CD4-positive, alpha-beta T cell treated with Interleukin-15 for 1 hour (primary cell): ENCODE data around the gene TRMT2B.
A peak's percentile ranks its signal among the peaks of the same experiment; 100 is the strongest.
"Not testable (repeated sequence)": the region's sequence is repeated elsewhere in the genome, so short reads cannot be mapped to it uniquely, and the experiment has no call there.

Experiments
- DNase-seq: peaks from one replicate; pipeline ENCODE4 v3.0.0-alpha.2; 2020

The TRMT2B gene, protein sequence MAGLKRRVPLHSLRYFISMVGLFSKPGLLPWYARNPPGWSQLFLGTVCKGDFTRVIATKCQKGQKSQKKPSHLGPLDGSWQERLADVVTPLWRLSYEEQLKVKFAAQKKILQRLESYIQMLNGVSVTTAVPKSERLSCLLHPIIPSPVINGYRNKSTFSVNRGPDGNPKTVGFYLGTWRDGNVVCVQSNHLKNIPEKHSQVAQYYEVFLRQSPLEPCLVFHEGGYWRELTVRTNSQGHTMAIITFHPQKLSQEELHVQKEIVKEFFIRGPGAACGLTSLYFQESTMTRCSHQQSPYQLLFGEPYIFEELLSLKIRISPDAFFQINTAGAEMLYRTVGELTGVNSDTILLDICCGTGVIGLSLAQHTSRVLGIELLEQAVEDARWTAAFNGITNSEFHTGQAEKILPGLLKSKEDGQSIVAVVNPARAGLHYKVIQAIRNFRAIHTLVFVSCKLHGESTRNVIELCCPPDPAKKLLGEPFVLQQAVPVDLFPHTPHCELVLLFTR

DNA sequence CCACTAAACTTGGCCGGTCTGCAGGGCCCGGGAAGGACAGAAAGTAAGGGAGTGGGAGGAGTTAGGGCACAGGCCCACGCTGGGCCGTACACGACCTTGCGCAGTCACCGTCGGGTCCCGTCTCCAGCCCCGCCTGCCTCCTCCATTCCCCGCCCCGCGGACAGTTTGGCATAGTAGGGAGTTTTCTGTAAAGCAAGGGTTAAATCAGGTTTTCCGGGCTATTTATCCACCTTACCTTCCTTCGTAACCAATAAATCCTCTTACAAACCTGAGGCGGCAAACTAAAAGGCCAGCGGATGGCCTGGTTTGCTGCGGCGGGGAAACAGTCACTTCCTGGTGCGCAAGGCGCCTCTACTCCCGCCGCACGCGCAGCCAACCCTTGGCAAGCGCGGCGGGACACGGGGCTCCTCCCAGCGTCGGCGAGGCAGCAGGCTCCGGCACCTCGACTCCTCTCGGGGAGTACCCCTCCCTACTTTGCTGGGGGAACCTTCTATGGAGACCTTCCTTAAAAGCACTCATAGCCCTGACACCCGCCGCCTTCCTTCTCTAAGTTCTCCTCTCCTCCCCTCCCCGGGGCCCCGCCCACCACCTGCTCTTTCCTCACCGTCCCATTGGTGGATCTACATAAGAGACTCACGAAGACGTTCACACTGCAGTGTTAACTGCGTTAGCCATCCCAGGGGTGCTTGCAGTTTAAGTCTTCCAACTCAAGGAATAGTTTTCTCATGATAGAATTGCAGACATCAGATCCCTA lies at the start of gene TRMT2B:
Gene TRMT2B, minus strand, starts transcription at position 563 of the 754 bp plus-strand sequence. CDS start 9,822 bp downstream, outside the sequence.
- peak; percentile 84 for DNase-seq

DNA sequence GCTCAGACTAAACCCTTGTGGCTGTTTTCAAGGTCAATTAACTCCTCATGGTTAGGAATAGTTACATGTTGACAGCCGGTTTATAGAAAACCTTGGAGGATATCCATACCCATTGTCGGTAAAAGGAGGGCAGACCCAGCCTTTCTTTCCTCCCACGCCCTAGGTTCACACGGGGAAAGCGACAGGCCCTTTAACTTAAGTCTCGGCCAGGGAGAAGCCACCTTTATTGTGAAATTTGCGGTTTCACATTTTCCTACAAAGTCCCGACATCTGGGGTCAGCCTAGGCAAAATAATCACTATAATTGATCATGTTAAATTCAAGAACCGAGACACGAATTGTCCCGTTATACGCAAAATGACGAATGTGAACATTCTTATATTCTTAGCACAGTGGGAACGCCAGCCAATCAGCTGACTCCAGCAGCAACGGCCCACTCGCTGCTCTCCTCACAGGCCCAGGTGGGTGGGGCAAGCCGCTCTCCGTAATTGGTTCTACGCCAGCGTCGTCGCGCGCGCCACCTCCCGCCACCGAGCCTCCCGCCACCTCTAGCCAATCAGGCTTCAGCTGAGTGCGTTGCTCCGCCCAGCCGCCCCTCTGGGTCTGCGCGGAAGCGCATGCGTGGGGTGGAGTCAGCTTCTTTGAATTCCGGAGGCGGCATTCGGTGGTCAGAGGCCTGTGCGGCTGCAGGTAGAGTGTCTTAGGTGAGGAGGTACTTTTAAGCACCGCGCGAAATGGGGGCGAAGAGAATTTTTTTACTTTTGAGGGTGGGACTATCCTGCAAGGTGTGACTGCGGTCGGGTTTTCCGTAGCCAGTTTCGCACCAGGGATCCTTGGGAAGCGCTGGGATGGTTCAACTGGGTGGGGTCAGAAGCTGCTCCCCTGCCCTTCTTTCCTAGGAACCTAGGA lies 45.9 kb upstream of the TRMT2B start, which contains the start of gene CENPI:
Gene CENPI, plus strand, starts transcription at position 659 of the 908 bp plus-strand sequence. CDS start 2,867 bp downstream, outside the sequence.
- peak; percentile 96 for DNase-seq

- no peak for DNase-seq
Measured at GRCh38 chrX:101091817-101092216, 39.9 kb upstream of the TRMT2B start.

- DNase-seq: no peak
Measured at GRCh38 chrX:101081231-101081630, 29.3 kb upstream of the TRMT2B start.

DNA sequence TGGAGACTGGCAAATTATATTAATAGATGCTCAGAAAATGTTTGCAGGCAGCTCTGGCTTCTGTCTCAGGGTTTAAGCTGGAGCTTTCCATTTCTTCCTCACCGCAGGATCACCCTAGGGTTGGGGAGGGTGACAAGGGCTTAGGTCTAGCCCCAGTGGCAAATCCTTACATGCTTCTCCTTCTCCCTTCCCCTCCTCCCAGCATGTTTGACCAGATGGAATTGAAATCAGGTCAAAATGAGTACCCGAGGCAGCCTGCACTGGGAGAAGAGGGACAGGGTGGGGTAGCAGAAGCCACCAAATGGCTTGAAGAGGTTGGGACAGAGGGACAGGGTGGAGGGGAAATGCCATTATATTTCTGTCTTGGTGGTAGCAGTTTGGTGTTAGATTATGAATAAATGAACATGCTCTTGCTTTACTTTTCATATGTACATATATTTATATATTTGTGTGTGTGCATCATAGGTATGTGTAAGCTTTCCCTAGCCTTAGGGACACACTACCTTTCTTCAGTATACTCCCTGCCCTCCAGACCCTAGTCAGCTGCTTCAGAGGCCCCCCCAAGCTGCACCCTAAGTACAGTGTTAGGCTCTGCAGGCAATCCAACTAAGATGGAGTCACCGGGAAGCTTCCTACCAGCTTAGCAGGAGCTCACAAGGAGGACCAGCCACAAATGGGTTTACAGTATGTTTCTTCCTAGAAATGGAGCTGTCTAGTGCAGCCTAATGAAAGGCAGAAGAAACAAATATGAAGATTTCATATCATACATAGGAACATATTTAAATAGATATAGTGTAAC lies 28.6 kb upstream of the TRMT2B start:
- DNase-seq: no peak

- DNase-seq: no peak
Measured at GRCh38 chrX:101079736-101080270, 27.9 kb upstream of the TRMT2B start.

DNA sequence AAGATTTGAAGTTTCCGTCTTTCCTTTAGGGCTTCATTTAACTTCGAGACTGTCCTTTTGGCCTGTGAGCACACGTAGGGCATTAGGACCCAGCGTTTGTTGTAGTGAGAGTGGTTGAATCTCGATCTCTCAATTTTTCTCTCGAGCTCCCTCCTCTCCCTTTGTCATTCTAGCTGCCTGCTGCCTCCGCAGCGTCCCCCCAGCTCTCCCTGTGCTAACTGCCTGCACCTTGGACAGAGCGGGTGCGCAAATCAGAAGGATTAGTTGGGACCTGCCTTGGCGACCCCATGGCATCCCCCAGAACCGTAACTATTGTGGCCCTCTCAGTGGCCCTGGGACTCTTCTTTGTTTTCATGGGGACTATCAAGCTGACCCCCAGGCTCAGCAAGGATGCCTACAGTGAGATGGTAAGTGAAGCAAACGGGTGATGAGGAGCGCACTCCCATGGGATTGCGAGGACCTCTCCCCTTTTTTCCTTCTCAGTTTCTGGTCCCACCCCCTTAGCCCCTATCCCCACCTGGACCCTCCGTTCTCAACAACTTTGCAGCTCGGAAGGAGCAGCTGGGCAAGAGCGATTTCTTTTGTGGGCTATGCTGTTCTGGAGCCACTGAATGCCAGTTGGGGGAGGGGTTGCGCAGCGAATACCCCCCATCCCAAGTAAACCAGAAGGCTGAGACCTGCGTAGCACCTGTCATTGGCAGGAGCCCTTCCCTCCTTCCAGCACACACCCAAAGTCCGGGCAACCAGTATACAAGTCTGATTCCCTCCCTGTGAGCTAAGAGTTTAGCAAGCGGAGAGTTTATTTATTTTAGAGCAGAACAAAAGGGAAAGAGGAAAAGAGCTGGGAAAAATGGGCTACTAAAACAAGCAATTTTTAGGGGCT lies 27.0 kb upstream of the TRMT2B start, which contains the start of gene TMEM35A:
Gene TMEM35A, plus strand, starts transcription at position 164 of the 883 bp plus-strand sequence. Its CDS starts 124 bp downstream, at position 288.
- DNase-seq: no peak

DNA sequence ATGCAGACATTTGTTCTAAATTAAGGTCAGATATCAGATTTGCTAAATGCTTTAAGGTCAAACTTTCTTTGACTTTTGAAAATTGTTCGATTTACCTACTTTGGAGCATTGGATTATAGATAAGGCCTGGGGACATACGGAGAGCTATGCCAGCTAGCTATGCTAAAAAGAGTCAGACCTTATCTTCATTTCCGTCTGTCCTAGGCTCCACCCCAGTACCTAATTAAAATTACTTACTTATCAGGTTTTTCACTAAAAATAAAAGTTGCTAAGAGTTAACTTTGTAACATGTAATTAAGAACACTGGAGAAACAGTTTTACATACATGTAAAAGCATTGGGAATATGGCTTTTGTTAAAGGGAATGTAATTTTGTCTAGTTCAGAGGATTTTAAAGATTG lies 19.7 kb upstream of the TRMT2B start:
- DNase-seq: no peak

DNA sequence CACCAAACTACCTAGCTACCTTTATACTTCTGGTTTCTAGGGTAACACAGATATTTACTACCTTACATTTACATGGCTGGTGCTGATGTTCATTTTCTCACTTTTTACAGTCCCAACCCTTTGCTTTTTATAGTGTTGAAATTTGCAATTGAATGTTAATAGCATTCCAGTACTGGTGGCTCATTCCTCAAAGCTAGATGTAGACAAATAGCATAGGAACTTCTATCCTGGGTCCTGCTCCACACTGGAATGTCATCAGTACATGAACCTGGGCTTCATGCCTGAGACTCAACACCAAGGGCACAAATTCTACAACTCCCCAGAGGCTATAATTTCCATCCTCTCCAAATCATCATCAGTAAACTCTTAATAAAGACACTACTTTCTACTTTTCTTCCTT lies 10.3 kb upstream of the TRMT2B start:
- DNase-seq: no peak

DNA sequence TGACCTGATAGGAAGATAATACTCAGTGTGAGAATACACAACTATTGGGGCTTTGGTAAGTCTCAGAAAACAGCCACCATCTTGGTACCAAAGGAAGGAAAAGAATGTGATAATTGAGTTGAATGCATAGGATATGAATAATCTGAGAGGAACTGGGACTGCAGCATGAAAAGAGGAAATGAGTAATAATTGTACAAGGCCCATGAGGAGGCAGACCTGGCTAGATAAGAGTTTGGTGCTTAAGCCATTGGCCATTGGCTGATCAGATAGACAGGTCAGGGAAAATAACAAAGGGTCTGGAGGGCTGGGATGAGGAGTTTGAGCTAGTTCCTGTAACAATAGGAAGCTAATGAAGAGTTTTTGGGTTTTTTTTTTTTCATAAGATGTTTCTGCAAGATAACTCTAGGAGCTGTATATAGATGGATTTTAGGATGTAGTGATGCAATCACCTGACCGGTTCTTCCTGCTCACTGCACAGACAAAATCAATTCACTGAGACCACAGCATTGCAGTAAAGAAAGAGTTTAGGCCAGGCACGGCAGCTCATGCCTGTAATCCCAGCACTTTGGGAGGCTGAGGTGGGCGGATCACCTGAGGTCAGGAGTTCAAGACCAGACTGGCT lies 5.3 kb upstream of the TRMT2B start:
- no peak for DNase-seq

GRCh38 chrX:101056551-101056950 lies 4.6 kb upstream of the TRMT2B start:
- not testable (repeated sequence) for DNase-seq

- DNase-seq: no peak
Measured at GRCh38 chrX:101051153-101051548, 760 bp downstream of the TRMT2B start.

GRCh38 chrX:101040197-101040596 lies 11.7 kb downstream of the TRMT2B start:
- DNase-seq: no peak

DNA sequence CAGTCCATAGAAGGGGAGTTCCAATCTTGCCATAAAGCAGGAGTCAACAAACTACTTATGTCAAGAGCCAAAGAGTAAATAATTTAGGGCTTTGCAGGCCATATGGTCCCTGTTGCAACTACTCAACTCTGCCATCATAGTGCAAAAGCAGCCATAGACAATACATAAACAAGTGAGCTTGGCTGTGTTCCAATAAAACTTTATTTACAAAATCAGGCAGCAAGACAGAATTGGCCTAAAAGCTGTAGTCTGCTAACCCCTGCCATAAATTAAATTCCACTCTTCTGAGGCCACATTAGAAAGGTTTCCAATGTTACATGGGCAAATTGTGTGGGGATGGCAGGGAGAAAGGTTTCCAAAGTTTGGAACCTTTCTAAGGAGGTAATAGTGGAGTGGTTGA lies 14.7 kb downstream of the TRMT2B start:
- DNase-seq: no peak

DNA sequence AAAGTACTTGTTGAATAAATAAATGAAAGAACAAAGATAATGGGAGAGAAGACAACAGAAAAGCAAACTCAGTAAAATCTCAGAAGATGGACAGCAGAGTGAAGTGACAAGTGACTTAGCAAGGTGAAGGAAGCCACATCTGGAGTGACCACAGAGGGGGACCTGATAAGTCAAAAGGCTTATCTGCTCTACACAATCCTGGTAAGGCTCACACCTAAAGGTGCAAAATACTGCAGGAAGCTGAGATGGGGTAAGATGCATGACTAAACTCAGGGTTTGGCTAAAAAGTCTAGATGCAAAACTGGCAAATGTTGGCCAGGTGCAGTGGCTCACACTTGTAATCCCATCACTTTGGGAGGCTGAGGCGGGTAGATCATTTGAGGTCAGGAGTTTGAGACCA lies 22.2 kb downstream of the TRMT2B start:
- DNase-seq: no peak

GRCh38 chrX:101028562-101028961 lies 23.3 kb downstream of the TRMT2B start:
- no peak for DNase-seq

- DNase-seq: no peak
Measured at GRCh38 chrX:101025126-101025525, 26.8 kb downstream of the TRMT2B start.

DNA sequence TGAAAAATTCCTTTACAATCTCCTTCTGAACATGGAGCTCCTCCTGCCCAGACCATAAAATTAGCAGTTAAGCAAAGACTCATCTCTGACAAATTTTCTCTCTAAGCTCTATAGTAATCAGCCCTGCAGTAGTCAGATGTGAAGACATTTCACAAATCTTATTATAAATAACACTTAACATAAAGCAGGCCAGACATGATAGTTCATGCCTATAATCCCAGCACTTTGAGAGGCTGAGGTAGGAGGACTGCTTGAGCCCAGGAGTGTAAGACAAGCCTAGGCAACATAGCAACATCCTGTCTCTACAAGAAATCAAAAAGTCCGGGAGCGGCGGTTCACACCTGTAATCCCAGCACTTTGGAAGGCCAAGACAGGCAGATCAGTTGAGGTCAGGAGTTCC lies 29.9 kb downstream of the TRMT2B start:
- DNase-seq: no peak

DNA sequence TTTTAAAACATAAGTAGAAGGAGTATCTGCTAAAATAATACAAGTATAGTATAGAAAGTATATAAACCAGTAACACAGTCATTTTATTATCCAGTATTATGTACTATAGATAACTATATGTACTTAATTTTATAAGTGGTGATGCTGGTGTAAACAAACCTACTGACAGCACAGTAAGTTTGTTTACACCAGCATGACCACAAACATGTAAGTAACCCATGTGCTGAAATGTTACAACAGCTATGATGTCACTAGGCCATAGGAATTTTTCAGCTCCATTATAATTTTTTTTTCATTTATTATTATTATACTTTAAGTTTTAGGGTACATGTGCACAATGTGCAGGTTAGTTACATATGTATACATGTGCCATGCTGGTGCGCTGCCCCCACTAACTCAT lies 39.9 kb downstream of the TRMT2B start:
- DNase-seq: not testable (repeated sequence)

- DNase-seq: no peak
Measured at GRCh38 chrX:101009090-101009489, 42.8 kb downstream of the TRMT2B start.
